Left forelimb (tissue), 1 donor: ENCODE results near the gene LRRTM4.

Source experiments
- DNase-seq: peaks from one replicate; pipeline ENCODE4 v3.0.0-alpha.2; 2018; ENCODE audit warnings: low spot score

LRRTM4 gene

GRCh38 chr2:77521931-77522470 lies at the start of gene LRRTM4:
TSS of gene LRRTM4 (minus strand) at chr2:77522376.
- no peak for DNase-seq

DNA sequence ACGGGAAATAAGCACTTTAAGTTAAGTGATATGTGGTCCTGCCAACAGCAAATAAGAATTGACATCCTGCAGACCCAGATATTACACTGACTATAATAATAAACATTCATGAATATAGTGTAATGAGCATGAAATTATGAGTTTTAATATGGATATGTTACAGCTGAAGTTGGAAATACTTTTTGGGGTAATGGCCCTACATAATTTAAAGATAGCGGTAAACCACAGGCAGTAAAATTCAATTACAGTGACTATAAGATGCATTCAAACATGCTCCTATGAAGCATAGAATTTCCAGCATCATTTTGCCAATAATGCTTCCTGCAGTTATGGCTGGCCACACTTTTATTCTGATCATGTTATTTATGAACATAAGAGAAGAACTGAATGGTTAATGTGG lies 49.4 kb upstream of the LRRTM4 start:
- no peak for DNase-seq

- DNase-seq = no peak
These were observed 45.5 kb upstream of the LRRTM4 start for GRCh38 chr2:77567723-77568122.

GRCh38 chr2:77566582-77566981 lies 44.4 kb upstream of the LRRTM4 start:
- no peak for DNase-seq

GRCh38 chr2:77566131-77566530 lies 44.0 kb upstream of the LRRTM4 start:
- no peak for DNase-seq

- DNase-seq = no peak
These were observed 30.8 kb upstream of the LRRTM4 start for GRCh38 chr2:77552956-77553355.

GRCh38 chr2:77538031-77538430 lies 15.9 kb upstream of the LRRTM4 start:
- DNase-seq = no peak

DNA sequence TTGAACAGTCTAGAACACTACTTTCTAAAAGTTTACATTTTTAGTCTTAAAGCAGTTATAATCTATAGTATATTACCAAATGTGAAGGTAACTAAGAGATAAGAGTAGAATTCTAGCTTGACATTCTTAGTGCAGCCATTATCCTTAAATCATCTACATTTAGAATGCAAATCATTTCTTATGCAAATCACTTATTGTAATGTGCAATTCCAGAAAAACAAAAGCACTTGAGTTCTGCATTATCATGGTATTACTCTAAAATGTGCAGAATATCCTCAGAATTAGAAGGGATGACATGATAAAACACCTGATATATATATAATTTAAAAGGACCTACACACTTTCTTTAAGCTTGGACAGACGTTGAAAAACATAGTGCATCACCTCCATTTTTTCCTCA lies 712 bp upstream of the LRRTM4 start:
- DNase-seq = no peak

- DNase-seq = no peak
These were observed 656 bp downstream of the LRRTM4 start for GRCh38 chr2:77521548-77521891.

- no peak for DNase-seq
These were observed 1.3 kb downstream of the LRRTM4 start for GRCh38 chr2:77520641-77521547.

DNA sequence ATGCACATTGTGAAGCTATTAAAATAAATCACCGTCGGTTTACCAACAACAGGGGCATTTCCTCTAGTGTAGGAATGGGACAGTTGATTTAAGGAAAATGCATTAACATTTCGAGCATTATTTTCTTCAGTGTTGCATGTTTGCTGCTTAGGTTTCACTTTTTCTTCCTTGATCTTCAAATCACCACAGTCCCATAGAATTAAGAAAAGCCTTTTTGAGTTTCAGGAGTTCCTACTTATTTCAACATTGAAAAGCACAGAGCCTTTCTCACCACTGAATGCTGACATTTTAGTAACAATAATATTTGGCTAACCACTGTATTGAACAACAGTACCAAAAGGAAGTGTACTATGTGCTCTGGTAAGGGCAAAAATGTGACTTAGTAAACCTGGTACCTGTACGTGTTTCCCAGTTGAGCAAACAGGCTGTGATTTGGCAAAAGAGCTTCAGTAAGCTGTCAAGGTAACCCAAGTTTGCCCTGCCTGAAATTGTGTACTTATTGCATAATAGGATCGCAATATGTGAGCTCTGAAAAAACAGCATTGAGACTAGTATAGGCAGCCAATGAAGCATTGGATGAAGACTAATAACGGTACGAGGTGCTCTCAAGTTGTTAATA lies 2.2 kb downstream of the LRRTM4 start:
- DNase-seq = no peak

GRCh38 chr2:77519164-77519887 lies 2.9 kb downstream of the LRRTM4 start:
- DNase-seq = no peak

GRCh38 chr2:77518311-77518710 lies 3.9 kb downstream of the LRRTM4 start:
- DNase-seq = no peak

DNA sequence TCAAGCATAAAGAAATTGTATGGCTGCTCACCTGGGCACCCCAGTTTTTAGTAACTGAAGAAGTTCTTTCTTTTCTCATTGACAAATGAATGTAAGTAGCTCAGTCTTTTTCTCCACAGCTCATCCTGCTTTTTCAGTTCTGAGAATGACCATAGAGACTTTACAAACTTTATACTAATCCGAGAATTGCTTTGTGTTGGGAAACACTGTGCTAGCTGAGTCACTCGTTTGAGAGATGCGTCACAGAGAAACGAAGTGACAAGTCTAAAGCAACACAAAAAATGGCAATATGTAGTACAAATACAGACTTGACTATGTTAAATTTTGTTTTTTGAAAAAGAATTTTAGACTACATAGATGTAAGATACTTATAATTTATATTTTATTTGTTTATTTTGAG lies 9.0 kb downstream of the LRRTM4 start:
- DNase-seq = no peak

DNA sequence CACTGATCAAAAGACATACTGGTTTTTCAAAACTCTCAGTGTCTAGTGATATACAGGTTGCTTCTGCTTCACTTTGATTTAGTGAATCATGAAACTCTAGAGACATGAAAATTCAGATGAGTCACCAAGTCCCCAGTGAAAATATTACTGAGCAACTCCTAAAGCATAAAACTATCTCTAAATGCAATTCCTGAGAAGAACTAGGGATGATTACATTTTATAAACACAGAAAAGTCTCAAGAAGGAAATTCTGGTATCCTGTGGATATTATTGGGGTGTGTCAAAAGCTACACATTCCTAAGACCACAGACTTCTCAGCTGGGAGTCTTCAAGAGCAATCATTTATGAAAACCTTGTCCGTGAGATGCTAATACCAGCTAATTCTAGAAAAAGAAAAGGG lies 9.7 kb downstream of the LRRTM4 start:
- no peak for DNase-seq

DNA sequence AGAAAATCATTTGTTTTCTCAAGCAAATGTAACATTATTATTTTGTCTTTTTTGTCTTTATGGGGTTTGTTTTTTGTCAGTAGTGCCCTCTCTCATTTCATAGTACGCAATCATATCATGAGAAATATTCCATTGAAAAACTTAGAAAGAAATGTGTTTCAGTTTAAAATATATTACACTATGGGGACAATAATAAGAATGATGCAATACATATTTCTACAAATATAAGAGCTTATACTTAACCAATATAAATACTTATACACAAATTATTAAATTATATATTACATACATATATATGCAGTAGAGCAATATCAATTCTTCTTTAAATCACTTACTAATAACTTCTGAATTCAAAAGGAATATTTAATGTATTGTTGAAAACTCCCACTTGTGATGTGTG lies 13.7 kb downstream of the LRRTM4 start:
- no peak for DNase-seq

GRCh38 chr2:77507657-77508056 lies 14.5 kb downstream of the LRRTM4 start:
- no peak for DNase-seq

GRCh38 chr2:77488141-77488540 lies 34.0 kb downstream of the LRRTM4 start:
- no peak for DNase-seq

DNA sequence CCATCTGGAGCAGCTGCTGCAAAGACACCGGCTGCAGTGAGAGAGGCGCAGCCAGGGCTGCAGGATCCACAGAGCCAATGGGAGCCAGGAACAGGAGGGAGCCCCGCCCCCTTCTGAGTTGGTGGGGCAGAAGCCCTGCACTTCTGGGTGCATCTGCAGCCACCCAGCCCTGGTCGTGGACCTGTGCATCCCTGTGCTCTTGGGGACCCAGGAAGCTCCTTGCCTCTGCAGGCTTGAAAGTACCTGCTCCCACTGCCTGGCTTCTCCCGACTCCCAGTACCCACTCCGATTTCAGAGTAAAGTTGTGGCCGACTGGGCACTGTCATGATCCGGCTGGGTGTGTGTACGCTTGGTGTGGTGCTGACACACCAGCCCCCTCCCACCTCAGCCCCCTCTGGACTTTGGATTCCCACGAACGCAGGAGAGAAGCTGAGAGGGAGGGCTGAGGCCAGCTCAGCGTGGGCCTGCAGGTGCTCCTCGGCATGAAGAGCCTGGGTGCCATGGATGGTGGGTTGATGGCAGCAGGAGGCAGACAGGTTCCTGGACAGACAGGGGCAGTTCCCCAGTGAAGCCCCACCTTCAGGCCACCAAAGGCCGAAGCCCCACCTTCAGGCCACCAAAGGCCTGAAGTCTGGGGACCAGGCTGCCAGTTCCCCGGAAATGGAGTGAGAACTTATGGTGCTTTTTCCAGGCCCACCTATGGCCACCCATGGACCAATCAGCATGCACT lies 34.9 kb downstream of the LRRTM4 start:
- DNase-seq = no peak

- no peak for DNase-seq
These were observed 38.1 kb downstream of the LRRTM4 start for GRCh38 chr2:77484026-77484425.

- DNase-seq = no peak
These were observed 42.3 kb downstream of the LRRTM4 start for GRCh38 chr2:77479895-77480294.

- no peak for DNase-seq
These were observed 42.8 kb downstream of the LRRTM4 start for GRCh38 chr2:77479395-77479794.
